Measurements from ENCODE around the gene ARHGEF38. TPM values are rescaled to one million over a fixed set of nuclear protein-coding genes. Genes with fewer than 3 reads are reported as not detected.

Gene ARHGEF38
- polyA plus RNA-seq, 3 donors, result not detected

DNA sequence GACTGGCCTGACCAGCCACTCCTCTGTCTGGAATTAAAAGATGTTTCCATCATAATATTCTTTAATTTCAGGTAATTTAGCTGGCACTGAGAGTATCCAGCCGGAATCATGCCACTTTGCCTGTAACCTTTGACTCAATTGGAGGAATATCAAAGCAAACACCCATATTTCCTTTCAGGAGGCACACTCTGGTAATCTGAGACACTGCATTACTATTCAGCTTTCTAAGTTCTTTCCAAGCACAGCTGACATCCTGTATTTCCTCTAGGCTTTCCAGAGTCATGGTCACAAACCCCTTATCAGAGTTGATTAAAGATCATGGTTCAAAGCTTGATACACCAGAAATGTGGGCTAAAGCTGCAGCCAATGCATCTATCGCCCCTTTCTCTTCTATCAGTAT lies 126.8 kb downstream of the ARHGEF38 start:
- no peaks in the 10 kb centered on the region for H3K27me3 ChIP-seq (ENCODE audit: control insufficient read depth in 2 of 2, insufficient read depth in 2 of 2, low read length in 2 of 2)
- no peak overlapping the region for H3K9ac ChIP-seq (ENCODE audit: insufficient read depth, low read length, poor library complexity, severe bottlenecking)
- TF ChIP-seq, protein P1, sequence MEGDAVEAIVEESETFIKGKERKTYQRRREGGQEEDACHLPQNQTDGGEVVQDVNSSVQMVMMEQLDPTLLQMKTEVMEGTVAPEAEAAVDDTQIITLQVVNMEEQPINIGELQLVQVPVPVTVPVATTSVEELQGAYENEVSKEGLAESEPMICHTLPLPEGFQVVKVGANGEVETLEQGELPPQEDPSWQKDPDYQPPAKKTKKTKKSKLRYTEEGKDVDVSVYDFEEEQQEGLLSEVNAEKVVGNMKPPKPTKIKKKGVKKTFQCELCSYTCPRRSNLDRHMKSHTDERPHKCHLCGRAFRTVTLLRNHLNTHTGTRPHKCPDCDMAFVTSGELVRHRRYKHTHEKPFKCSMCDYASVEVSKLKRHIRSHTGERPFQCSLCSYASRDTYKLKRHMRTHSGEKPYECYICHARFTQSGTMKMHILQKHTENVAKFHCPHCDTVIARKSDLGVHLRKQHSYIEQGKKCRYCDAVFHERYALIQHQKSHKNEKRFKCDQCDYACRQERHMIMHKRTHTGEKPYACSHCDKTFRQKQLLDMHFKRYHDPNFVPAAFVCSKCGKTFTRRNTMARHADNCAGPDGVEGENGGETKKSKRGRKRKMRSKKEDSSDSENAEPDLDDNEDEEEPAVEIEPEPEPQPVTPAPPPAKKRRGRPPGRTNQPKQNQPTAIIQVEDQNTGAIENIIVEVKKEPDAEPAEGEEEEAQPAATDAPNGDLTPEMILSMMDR (IDR thresholded peaks at IDR 0.05), result no peak
- no peaks in the 10 kb centered on the region for H4K20me1 ChIP-seq (ENCODE audit: insufficient read depth, low read length)
- peaks cover 22 to 30% of the 10 kb centered on the region in 2 donors for H3K36me3 ChIP-seq (replicated peaks in 1 of 2; ENCODE audit: control insufficient read depth in 1 of 2, insufficient read depth in 2 of 2, low read length in 2 of 2)
- H3K27ac ChIP-seq (ENCODE audit: low read depth in 1 of 2, low read length in 2 of 2), result no peak overlapping the region
- Mint-ChIP-seq H3K27me3 (ENCODE audit: low read depth in 3 of 3) (no peaks in the 10 kb centered on the region), H3K4me3 (no peak overlapping the region), H3K27ac (no peak overlapping the region), H3K36me3 (peaks cover 18 to 23% of the 10 kb centered on the region in 2 donors), H3K9me3 (peaks cover 0 to 4% (median 0%) of the 10 kb centered on the region in 7 donors), H3K4me1 (no peaks in the 10 kb centered on the region)
- no peak overlapping the region for H3K4me3 ChIP-seq (replicated peaks in 1 of 3; ENCODE audit: low read depth in 2 of 3, low read length in 3 of 3)
- DNase-seq, result no peak
- H3K4me2 ChIP-seq (replicated peaks; ENCODE audit: extremely low read depth, low read length, poor library complexity, severe bottlenecking), result no peak overlapping the region
- no peaks in the 10 kb centered on the region for H3K79me2 ChIP-seq (ENCODE audit: insufficient read depth, low read length)
- WGBS (ENCODE audit: insufficient coverage), result 100% methylated on average over 1 of the region's 2 CpGs
- H2AFZ ChIP-seq (ENCODE audit: insufficient read depth, low read depth, low read length, poor library complexity, severe bottlenecking), result no peak overlapping the region
- no peaks in the 10 kb centered on the region for H3K9me3 ChIP-seq (replicated peaks in 1 of 2; ENCODE audit: control insufficient read depth in 1 of 2, insufficient read depth in 1 of 2, low read length in 2 of 2)
- H3K4me1 ChIP-seq (ENCODE audit: control insufficient read depth in 1 of 2, insufficient read depth in 2 of 2, low read length in 2 of 2), result no peaks in the 10 kb centered on the region
- intact Hi-C loops (cut with micrococcal nuclease), result no loop called here

DNA sequence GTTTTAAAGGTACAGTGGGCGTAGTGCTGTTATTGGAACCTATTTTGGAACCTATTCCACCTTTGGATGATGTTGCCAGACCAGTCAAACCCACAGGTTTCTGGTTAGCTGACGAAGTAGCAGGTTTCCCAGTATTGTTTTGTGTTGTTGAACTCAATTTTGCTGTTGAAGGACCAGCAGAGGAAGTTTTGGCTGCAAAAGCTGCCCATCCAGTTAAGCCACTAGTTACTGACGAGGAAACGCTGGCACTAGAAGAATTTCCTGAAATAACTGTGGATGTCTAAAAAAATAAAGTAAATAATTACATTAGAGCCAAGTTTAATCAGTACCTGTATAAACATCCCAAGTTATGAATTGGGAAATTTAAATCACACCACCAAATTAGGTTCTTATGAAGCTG lies 130.6 kb downstream of the ARHGEF38 start:
- peaks cover 38 to 43% of the 10 kb centered on the region in 2 donors for H3K36me3 Mint-ChIP-seq

More for the DNA sequence above, 130.6 kb downstream of the ARHGEF38 start:
- H3K27ac Mint-ChIP-seq, result no peak overlapping the region
- no peaks in the 10 kb centered on the region for H3K27me3 Mint-ChIP-seq (ENCODE audit: low read depth in 3 of 3)
- Histone ChIP-seq H3K36me3 (replicated peaks in 1 of 2; ENCODE audit: control insufficient read depth in 1 of 2, insufficient read depth in 2 of 2, low read length in 2 of 2) (peaks cover 54 to 64% of the 10 kb centered on the region in 2 donors), H3K27me3 (ENCODE audit: control insufficient read depth in 2 of 2, insufficient read depth in 2 of 2, low read length in 2 of 2) (no peaks in the 10 kb centered on the region), H3K9me3 (replicated peaks in 1 of 2; ENCODE audit: control insufficient read depth in 1 of 2, insufficient read depth in 1 of 2, low read length in 2 of 2) (no peaks in the 10 kb centered on the region), H3K27ac (ENCODE audit: low read depth in 1 of 2, low read length in 2 of 2) (no peak overlapping the region), H3K4me1 (ENCODE audit: control insufficient read depth in 1 of 2, insufficient read depth in 2 of 2, low read length in 2 of 2) (no peaks in the 10 kb centered on the region), H3K79me2 (ENCODE audit: insufficient read depth, low read length) (no peaks in the 10 kb centered on the region), H3K9ac (ENCODE audit: insufficient read depth, low read length, poor library complexity, severe bottlenecking) (no peak overlapping the region), H3K4me3 (replicated peaks in 1 of 3; ENCODE audit: low read depth in 2 of 3, low read length in 3 of 3) (no peak overlapping the region), H4K20me1 (ENCODE audit: insufficient read depth, low read length) (no peaks in the 10 kb centered on the region), H3K4me2 (replicated peaks; ENCODE audit: extremely low read depth, low read length, poor library complexity, severe bottlenecking) (no peak overlapping the region), H2AFZ (ENCODE audit: insufficient read depth, low read depth, low read length, poor library complexity, severe bottlenecking) (no peak overlapping the region)
- no peaks in the 10 kb centered on the region for H3K9me3 Mint-ChIP-seq
- no peak overlapping the region for H3K4me3 Mint-ChIP-seq
- intact Hi-C loops (cut with micrococcal nuclease), result no loop called here
- H3K4me1 Mint-ChIP-seq, result no peaks in the 10 kb centered on the region
- WGBS (ENCODE audit: insufficient coverage), result 100% methylated on average over 1 of the region's 4 CpGs
- no peak for DNase-seq
- TF ChIP-seq, protein P1 (IDR thresholded peaks at IDR 0.05), result no peak

All from CD14-positive monocyte (primary cell).